ENCODE results near the gene KCNK15.

The KCNK15 gene

DNA sequence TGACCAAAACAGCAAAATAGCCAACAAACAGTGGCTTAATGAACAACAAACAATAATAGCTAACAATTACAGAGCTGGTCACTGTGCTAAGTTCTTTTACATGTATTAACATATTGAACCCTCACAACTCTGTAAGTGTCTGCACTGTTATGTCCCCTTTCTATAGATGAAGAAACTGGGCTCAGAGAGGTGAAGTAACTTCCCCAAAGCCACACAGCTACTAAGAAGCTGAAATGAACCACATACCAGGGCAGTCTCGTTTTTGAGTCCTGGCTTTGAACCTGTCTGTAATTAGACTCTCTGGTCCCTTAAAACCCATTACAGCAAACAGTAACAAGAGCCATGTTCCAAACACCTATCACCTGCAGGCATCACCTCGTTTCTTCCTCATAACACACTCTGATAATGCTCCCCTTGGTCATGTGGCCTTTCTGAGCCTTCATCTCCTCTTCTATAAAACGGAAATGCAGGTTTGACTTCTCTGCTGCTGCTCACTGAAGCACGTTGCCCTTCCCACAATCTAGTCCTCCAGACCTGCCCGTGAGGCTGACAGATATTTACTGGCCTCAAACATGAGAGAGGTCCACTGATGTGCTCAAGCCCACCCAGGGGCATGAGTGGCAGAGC lies 23.3 kb downstream of the KCNK15 start:
- TF ChIP-seq ZNF274 (IDR thresholded peaks at IDR 0.05; ENCODE audit: low read depth, low read length), result no peak
- H3K4me3 ChIP-seq (ENCODE audit: low read length), result no peak overlapping the region

GRCh38 chr20:44769481-44769863 lies 23.8 kb downstream of the KCNK15 start:
- TF ChIP-seq ZNF274 (IDR thresholded peaks at IDR 0.05; ENCODE audit: low read depth, low read length), result no peak
- H3K4me3 ChIP-seq (ENCODE audit: low read length), result no peak overlapping the region

DNA sequence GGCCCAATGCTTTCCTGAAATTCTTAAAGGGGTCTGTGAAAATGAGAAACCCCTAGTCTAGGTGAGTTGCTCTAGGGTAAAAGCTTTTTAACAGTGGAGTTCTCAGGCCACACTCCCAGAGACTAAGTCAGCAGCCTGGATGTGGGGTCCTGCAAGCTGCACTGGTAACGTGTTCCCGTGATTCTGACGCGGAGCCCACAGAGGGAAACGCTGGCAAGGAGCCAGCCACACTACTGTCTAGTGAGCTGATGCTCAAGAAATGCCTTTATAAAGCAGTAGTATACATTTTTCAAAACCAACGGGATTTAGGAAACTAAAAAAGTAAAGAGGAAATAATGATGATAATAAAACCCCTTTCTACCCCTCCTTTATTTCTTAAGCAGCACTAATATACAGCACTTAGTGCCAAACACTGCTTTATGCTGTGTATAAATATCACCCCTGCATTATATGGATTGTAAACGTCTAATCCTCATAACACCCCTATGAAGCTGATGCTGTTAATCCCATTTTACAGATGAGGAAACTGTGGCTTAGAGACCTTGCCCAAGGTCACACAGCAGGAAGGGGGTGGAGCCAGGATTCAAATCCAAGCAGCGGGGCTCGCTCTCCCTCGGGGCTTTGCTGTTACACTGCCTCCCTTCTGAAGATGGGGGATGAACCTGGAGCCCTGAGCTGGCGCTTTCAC lies 25.0 kb downstream of the KCNK15 start:
- no peak for TF ChIP-seq ZNF274 (IDR thresholded peaks at IDR 0.05; ENCODE audit: low read depth, low read length)
- H3K4me3 ChIP-seq (ENCODE audit: low read length), result no peak overlapping the region

DNA sequence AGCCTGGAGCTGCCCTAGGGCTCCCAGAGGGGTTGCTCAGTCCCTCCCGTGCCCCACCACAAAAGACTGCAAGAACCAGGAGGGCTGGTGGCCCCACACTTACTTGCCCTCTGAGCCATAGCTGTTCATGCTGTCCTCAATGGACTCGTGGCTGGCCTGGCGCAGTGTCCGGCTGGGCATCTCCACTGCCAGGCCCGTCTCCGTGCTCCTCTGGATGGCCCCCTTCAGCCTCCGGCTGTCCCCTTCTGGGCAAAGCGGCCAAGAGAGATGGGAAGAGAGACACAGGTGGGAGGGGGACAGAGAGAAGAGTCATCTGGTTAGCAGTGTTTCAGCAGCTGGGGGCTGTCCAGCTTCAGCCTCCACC lies 25.5 kb downstream of the KCNK15 start:
- no peak overlapping the region for H3K4me3 ChIP-seq (ENCODE audit: low read length)
- TF ChIP-seq ZNF274 (IDR thresholded peaks at IDR 0.05; ENCODE audit: low read depth, low read length), result no peak

- H3K4me3 ChIP-seq (ENCODE audit: low read length), result no peak overlapping the region
- no peak for TF ChIP-seq ZNF274 (IDR thresholded peaks at IDR 0.05; ENCODE audit: low read depth, low read length)
Observed at GRCh38 chr20:44772636-44773035, 27.0 kb downstream of the KCNK15 start.

DNA sequence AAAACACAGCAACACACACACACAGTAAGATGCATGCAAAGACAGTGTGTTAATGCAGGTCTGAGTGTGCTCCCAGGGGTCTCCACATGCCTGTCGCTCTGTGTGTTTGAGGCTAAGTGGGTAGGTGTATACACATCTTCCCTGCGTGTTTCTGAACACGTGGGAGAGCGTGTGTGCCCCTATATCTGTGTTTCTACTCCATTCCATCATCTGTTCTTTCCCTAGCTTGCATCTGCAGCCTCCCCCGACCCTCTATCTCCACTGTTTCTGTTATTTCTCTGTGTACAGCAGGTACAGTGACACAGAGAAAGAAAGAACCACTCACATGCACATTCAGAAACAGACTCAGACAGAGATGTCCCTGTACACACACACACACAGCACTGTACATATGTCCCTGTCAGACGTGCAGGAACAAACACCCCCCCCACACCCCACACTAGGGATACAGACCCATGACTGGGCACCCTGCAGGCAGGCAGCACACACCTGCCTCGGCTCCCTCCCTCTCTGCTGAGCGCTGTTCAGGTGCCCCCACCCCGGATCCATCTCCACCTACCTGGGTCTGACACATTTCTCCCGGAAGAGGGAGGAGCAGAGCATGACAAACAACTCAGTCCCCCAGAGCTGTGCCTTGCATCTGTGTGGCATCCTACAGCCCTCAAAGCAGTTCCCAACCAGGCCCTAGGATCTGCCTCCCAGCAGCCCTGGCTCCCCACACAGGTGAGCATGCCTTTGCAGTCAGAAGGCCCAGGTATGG lies 27.6 kb downstream of the KCNK15 start:
- no peak for TF ChIP-seq ZNF274 (IDR thresholded peaks at IDR 0.05; ENCODE audit: low read depth, low read length)
- no peak overlapping the region for H3K4me3 ChIP-seq (ENCODE audit: low read length)

- H3K4me3 ChIP-seq (ENCODE audit: low read length), result no peak overlapping the region
- TF ChIP-seq ZNF274 (IDR thresholded peaks at IDR 0.05; ENCODE audit: low read depth, low read length), result no peak
Observed at GRCh38 chr20:44776980-44777379, 31.3 kb downstream of the KCNK15 start.

DNA sequence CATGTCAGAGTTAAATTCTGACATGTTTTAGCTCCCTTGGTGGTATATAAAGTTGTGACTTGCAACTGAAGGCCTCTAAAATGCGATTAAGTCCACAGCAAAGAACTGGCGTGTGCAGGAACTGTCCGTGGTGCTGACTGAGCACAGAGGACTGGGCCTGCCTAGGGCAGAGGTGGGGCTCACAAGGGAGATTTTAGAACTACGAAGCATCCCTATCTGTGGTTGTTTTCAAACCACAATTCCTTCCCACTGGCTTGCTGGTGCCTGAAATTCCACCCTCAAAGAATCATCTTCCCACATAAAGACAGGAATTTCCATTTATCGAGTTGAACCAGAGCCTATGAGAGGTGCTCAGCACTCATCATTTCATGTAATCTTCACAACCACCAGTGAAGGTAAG lies 34.6 kb downstream of the KCNK15 start:
- TF ChIP-seq ZNF274 (IDR thresholded peaks at IDR 0.05; ENCODE audit: low read depth, low read length), result no peak

DNA sequence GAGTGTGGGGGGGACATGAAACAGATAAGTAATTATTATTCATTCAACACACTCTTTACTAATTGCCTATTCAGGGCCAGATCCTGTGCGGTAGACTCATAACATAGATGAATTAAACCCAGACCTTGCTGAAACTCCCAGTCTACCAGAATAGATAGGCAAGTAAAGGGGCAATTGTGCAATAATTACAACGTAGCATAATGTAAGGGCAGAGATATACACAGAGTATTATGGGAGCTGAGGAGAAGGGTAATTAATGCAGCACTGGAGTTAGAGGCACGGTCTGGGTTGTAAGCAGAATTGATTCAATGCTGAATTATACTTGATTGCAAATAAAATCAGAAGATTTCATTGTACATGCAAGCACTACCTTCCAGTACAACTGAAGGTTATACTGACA lies 35.5 kb downstream of the KCNK15 start:
- no peak for TF ChIP-seq ZNF274 (IDR thresholded peaks at IDR 0.05; ENCODE audit: low read depth, low read length)
- H3K4me3 ChIP-seq (ENCODE audit: low read length), result no peak overlapping the region

More for the DNA sequence above, 34.6 kb downstream of the KCNK15 start:
- H3K4me3 ChIP-seq (ENCODE audit: low read length), result no peak overlapping the region

- no peak overlapping the region for H3K4me3 ChIP-seq (ENCODE audit: low read length)
- TF ChIP-seq ZNF274 (IDR thresholded peaks at IDR 0.05; ENCODE audit: low read depth, low read length), result no peak
Observed at GRCh38 chr20:44781791-44782190, 36.1 kb downstream of the KCNK15 start.

DNA sequence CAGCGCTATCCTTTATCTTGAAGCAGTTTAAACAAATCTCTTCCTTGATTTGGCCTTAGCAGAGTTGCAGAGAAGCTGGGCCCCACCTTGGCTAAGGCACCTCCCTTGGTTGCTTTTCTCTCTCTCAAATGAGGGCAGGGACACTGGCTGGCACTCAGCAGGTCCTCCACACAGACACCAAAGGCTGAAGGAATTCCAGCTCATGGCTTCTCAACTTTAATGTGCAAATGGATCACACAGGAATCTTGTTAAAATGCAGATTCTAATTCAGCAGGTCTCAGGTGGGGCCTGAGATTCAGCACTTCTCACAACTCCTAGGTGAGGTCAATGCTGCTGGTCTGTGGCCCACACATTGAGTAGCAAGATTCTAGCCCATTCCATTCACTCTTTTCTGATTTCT lies 39.0 kb downstream of the KCNK15 start:
- no peak for TF ChIP-seq ZNF274 (IDR thresholded peaks at IDR 0.05; ENCODE audit: low read depth, low read length)
- H3K4me3 ChIP-seq (ENCODE audit: low read length), result no peak overlapping the region

- H3K4me3 ChIP-seq (ENCODE audit: low read length), result no peak overlapping the region
- no peak for TF ChIP-seq ZNF274 (IDR thresholded peaks at IDR 0.05; ENCODE audit: low read depth, low read length)
Observed at GRCh38 chr20:44785768-44786167, 40.1 kb downstream of the KCNK15 start.

GRCh38 chr20:44787299-44787698 lies 41.6 kb downstream of the KCNK15 start:
- H3K4me3 ChIP-seq (ENCODE audit: low read length), result no peak overlapping the region
- TF ChIP-seq ZNF274 (IDR thresholded peaks at IDR 0.05; ENCODE audit: low read depth, low read length), result no peak

GRCh38 chr20:44788706-44789456 lies 43.2 kb downstream of the KCNK15 start:
- H3K4me3 ChIP-seq (ENCODE audit: low read length), result no peak overlapping the region
- no peak for TF ChIP-seq ZNF274 (IDR thresholded peaks at IDR 0.05; ENCODE audit: low read depth, low read length)

Data from GM08714 (cell line).